ENCODE results near the gene GTF3C1.

Gene GTF3C1

GRCh38 chr16:27485811-27486210 is 63.9 kb downstream of the GTF3C1 start:
- no peak for DNase-seq (ENCODE audit: low spot score)

- no peak for DNase-seq (ENCODE audit: low spot score)
These were observed 64.6 kb downstream of the GTF3C1 start for GRCh38 chr16:27485126-27485525.

- no peak for DNase-seq (ENCODE audit: low spot score)
These were observed 66.1 kb downstream of the GTF3C1 start for GRCh38 chr16:27483624-27484023.

- DNase-seq (ENCODE audit: low spot score): no peak
These were observed 66.7 kb downstream of the GTF3C1 start for GRCh38 chr16:27483088-27483437.

GRCh38 chr16:27482397-27483087 is 67.2 kb downstream of the GTF3C1 start:
- DNase-seq (ENCODE audit: low spot score): no peak

GRCh38 chr16:27481282-27481934 is 68.3 kb downstream of the GTF3C1 start:
- DNase-seq (ENCODE audit: low spot score): no peak

GRCh38 chr16:27480761-27481160 is 69.0 kb downstream of the GTF3C1 start:
- no peak for DNase-seq (ENCODE audit: low spot score)

- DNase-seq (ENCODE audit: low spot score): no peak
These were observed 73.5 kb downstream of the GTF3C1 start for GRCh38 chr16:27476240-27476639.

GRCh38 chr16:27475561-27475960 is 74.2 kb downstream of the GTF3C1 start:
- peak; percentile 90 for DNase-seq (ENCODE audit: low spot score)

GRCh38 chr16:27474921-27475320 is 74.8 kb downstream of the GTF3C1 start:
- no peak for DNase-seq (ENCODE audit: low spot score)

GRCh38 chr16:27474041-27474440 is 75.7 kb downstream of the GTF3C1 start:
- DNase-seq (ENCODE audit: low spot score): no peak

- DNase-seq (ENCODE audit: low spot score): no peak
These were observed 76.4 kb downstream of the GTF3C1 start for GRCh38 chr16:27473101-27473900.

GRCh38 chr16:27472091-27473020 is 77.4 kb downstream of the GTF3C1 start:
- no peak for DNase-seq (ENCODE audit: low spot score)

GRCh38 chr16:27471661-27472060 is 78.1 kb downstream of the GTF3C1 start:
- no peak for DNase-seq (ENCODE audit: low spot score)

GRCh38 chr16:27470567-27471431 is 78.9 kb downstream of the GTF3C1 start:
- DNase-seq (ENCODE audit: low spot score): peak; percentile 40

- no peak for DNase-seq (ENCODE audit: low spot score)
These were observed 80.7 kb downstream of the GTF3C1 start for GRCh38 chr16:27468941-27469531.

- DNase-seq (ENCODE audit: low spot score): no peak
These were observed 84.2 kb downstream of the GTF3C1 start for GRCh38 chr16:27465483-27465879.

- no peak for DNase-seq (ENCODE audit: low spot score)
These were observed 84.9 kb downstream of the GTF3C1 start for GRCh38 chr16:27464626-27465482.

- no peak for DNase-seq (ENCODE audit: low spot score)
These were observed 85.7 kb downstream of the GTF3C1 start for GRCh38 chr16:27463741-27464591.

Data from GM03348 (cell line).